Bone marrow (tissue), 2 donors: ENCODE data around the gene ZNF83.
"Not testable (repeated sequence)": the region's sequence is repeated elsewhere in the genome, so short reads cannot be mapped to it uniquely, and the experiment has no call there.

Experiments
- DNase-seq, 2 donors: peaks; one replicate each; lab custom pipeline; 2025; lab: John Stamatoyannopoulos, UW

The ZNF83 gene

DNA sequence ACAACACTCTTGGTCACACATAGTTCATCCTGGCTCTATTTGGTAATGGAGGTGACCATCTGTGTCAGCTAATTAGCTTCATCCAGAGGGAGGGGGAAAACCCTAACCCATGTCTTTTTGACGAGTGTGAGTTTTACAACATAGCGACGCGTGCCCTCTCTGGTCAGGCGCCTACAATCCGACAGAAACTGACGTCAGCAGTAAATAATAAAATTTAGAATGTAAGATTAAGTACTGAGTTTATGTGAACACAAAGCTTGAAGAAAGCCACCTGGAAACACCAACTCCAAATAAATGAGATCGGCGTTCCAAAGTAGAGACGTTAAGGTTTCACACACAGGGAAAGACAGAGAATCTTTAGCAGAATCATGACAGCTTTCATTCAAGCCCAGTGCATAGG, 1.8 kb upstream of the ZNF83 start:
- DNase-seq = no peak

- no peak for DNase-seq
Measured at GRCh38 chr19:52638601-52639000, 446 bp upstream of the ZNF83 start.

DNA sequence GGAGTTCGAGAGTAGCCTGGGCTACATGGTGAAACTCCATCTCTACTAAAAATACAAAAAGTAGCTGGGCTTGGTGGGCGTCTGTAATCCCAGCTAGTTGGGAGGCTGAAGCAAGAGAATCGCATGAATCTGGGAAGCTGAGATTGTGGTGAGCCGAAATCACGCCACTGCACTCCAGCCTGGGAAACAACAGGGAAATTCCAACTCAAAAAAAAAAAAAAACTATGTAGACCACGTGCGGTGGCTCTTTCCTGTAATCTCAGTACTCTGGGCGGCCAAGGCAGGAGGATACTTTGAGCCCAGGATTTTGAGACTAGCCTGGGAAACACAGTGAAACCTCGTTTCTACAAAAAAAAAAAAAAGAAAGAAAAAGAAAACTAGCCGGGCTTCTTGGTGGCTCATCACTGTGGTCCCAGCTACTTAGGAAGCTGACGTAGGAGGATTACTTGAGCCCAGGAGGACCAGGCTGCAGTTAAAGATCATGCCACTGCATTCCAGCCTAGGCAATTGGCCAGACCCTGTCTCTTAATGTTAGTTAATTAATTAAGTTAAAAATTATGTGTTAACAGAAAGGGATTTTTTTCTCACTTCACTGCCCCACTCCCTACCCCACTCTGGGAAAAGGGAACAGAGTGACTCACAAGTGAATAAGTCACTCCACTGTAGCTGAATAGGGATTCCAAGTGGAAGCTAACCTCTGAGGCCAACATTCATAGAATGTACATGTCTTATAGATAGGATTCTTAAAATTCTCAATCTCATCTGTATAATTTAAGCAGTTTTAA, 2.2 kb downstream of the ZNF83 start:
- DNase-seq = no peak

DNA sequence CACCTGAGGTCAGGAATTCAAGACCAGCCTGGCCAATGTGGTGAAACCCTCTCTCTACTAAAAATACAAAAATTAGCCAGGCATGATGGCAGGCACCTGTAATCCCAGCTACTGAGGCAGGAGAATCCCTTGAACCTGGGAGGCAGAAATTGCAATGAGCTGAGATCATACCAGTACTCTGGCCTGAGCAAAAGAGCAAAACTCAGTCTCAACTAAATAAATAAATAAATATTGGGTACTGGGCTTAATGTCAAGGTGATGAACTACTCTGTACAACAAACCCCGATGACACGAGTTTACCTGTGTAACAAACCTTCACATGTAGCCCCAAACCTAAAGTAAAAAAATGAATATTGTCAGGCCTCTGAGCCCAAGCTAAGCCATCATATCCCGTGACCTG, 10.7 kb downstream of the ZNF83 start:
- not testable (repeated sequence) for DNase-seq

DNA sequence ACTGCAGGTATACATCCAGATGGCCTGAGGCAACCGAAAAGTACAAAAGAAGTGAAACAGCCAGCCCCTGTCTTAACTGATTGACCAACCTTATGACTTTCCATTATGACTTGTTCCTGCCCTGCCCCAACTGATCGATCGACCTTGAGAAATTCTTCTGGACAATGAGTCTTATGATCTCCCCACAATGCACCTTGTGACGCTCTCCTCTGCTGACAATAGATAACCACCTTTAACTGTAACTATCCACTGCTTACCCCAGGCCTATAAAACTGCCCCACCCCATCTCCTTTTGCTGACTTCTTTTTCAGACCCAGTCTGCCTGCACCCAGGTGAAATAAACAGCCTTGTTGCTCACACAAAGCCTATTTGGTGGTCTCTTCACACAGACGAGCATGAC, 11.2 kb downstream of the ZNF83 start:
- DNase-seq = no peak

DNA sequence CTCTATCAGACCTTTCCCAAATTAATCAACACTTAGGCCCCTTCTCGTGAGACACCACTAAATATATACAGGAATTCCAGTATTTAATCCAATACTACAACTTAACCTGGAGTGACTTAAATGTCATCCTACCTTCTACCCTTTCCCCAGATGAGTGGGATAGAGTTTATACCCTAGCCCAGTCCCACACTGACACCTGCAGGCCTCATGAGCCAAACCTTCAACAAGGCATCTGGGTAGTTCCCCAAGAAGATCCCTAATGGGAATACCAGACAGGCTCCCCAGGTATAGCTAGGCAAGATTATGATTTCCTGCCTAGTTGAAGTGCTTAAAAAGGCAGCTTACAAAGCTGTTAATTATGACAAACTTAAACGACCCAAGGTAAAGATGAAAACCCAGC, 15.9 kb downstream of the ZNF83 start:
- no peak for DNase-seq

DNA sequence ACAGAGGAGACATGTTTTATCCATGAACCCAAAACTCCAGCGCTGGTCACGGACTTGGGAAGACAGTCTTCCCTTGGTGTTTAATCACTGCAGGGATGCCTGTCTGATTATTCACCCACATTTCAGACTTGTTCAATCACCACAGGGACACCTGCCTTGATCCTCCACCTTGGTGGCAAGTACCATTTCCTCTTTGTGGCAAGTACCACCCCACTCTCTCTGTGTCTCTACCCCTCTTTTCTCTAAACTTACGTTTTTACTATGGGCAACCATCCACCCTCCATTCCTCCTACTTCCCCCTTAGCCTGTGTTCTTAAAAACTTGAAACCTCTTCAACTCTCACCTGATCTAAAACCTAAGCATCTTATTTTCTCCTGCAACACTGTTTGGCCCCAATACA, 16.8 kb downstream of the ZNF83 start:
- no peak for DNase-seq

DNA sequence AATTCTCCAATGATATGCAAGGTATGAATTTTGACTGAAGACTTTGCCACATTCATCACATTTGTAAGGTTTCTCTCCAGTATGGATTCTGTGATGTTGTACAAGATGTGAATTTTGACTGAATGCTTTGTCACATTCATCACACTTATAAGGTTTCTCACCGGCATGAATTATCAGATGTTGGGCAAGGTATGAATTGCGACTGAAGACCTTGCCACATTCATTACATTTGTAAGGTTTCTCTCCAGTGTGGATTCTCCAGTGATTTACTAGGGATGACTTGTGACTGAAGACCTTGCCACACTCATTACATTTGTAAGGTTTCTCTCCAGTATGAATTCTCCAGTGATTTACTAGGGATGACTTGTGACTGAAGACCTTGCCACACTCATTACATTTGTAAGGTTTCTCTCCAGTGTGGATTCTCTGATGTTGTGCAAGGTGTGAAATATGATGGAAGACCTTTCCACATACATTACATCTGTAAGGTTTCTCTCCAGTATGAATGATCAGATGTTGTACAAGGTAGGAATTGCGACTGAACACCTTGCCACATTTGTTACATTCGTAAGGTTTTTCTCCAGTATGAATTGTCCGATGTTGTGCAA, 24.8 kb downstream of the ZNF83 start:
- DNase-seq = no peak

DNA sequence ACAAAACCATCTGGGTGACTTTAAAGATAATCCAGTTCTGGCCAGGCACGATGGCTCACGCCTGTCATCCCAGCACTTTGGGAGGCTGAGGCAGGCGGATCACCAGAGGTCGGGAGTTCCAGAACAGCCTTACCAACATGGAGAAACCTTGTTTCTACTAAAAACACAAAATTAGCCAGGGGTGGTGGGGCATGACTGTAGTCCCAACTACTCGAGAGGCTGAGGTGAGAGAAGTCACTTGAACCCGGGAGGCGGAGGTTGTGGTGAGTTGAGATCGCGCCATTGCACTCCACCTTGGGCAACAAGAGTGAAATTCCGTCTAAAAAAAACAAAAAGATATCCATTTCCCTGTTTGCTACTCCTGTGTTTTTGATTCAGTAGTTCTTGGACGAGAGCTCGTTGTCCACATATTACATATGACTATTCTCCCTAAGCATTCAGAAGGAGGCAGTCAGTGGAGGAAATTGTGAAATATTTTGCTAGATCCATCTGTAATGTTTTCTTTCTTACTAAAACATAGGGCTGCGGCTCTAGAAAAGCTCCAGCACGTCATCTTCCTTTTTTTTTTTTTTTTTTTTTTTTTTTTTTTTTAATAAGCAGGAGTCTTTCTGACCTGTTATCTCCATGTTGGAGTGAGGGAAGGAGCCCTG, 34.5 kb downstream of the ZNF83 start:
- no peak for DNase-seq

GRCh38 chr19:52602941-52603340, 35.2 kb downstream of the ZNF83 start:
- DNase-seq = no peak

GRCh38 chr19:52601974-52602366, 36.2 kb downstream of the ZNF83 start:
- peak in 1 of 2 donors; percentile 12 for DNase-seq

DNA sequence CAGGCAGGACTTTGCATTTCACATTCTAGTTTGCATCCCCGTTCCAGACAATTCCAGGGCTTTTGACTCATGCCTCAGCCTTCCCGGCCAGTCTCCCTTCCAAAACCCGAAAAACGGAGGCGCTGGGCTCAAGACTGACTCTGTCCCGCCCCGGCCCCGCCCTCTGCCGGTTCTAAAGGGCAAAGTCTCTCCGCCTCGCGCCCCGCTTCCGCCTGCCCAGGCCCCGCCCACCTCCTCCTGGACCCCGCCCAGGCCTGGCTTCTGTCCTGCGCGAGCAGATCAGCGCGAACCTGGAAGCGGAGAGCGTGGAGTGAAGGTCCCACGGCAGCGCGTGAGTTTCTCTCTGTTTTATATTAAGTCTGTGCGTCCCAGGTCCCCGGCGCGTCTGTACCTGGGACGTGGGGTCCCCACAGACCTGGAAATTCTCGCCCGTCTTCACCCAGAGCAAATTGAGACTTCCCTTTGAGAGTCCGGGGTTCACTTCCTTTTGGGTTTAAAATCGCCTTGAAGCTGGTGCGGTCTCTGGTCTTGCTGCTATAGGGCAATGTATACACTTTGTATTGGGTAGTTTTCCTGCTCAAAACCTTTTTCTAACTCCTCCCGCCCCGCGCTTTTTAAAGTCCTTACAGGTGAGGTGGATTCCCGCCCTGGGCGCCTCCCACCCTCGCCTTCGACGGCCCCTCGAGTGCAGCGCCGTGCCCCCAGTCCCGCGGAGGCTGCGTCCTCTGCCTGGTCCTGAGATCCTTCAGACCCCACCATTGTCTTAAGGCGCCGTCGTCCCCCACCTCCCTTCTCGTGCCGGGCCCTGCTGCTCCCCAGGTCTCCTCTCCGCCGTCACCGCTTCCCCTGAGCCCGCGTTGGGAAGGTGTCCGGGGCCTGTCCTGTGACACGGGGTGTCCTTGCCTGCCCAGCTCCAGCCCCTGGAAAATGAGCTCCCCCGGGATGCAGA, 36.9 kb downstream of the ZNF83 start:
- peak; percentile 72 to 75 for DNase-seq

- no peak for DNase-seq
Measured at GRCh38 chr19:52600639-52601024, 37.5 kb downstream of the ZNF83 start.

- no peak for DNase-seq
Measured at GRCh38 chr19:52599241-52599640, 38.9 kb downstream of the ZNF83 start.

- DNase-seq = not testable (repeated sequence)
Measured at GRCh38 chr19:52593441-52593840, 44.7 kb downstream of the ZNF83 start.

DNA sequence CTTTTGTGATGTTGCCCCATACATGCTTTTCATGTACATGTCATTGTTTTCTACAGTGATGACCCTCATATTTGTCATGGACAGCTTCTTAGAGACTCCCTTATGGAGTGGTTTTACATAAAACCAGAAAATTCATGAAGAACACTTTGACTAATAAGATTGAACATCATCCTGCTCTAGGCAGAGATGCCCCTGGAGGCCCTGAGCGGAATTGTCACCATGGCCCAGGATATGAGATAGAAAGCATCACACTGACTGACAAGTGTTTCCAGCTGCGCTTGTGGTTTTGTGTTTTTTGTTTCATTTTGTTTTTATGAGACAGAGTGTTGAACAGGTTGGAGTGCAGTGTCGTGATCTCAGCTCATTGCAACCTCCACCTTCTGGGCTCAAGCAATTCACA, 45.9 kb downstream of the ZNF83 start:
- DNase-seq = no peak

DNA sequence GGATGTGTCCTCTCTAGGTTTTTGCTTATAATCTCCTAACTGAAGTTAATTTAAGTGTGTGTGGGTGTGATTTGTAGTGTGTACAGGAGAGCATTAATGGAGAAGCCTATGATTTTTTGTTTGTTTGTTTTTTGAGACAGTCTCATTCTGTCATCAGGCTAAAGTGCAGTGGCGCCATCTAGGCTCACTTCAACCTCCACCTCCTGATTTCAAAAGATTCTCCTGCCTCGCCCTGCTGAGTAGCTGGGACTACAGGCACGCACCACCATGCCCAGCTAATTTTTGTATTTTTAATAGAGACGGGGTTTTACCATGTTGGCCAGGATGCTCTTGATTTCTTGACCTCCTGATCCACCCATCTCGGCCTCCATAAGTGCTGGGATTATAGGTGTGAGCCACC, 47.4 kb downstream of the ZNF83 start:
- no peak for DNase-seq

DNA sequence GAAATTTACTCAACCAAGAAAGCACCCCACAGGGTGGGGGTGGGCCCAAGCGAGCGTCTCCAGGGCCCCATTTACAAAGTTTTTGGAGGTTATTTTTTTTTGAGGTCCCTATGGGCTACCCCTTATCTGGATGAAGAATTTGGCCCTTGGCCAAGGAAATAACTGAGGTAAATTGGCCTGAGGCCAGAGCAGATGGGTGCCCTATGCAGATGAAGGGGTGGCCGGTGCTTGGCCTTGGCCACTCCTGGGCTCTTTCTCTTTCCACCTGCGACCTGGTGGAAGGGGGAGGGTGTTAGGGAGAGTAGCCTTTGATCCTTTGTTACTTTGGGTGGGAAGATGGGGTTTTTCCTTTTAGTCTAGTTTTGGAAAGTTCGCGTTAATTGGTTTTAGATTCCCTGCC, 52.6 kb downstream of the ZNF83 start:
- DNase-seq = no peak

DNA sequence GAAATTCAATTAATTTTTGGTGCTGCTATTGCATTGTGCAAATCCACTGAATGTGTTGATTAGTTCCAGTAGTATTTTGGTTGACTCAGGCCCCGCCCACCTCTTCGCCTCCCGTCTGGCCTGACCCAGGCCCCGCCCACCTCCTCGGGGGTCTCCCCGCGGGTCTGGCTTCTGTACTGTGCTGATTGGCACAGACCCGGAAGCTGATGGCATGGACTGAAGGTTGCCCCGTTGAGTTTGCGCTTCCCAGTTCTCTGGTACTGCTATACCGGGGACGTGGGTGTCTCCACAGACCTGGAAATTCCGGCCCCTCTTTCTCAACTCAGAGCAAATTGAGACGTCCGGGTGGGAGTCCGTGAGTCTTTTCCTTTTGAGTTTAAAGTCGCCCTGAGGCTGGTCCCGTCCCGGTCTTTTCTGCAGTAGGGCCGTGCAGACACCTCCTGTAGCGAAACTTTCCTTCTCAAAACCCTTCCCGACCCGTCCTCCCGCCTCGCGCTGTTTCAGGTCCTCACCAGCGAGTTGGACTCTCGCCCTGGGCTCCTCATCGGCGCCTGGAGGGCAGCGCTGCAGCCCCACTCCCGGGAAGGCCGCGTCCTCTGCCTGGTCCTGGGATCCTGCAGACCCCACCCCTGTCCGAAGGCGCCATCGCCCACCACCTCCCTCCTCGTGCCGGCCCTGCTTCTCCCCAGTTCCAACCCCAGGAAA, 53.3 kb downstream of the ZNF83 start:
- DNase-seq = no peak

GRCh38 chr19:52570000-52570861, 67.9 kb downstream of the ZNF83 start, which contains the start of gene ZNF701:
TSS of gene ZNF701 (plus strand) at chr19:52570287. CDS start at chr19:52574148, 3,861 bp downstream.
- DNase-seq = peak; percentile 87 to 89

GRCh38 chr19:52569638-52569999, 68.5 kb downstream of the ZNF83 start:
- DNase-seq = not testable (repeated sequence)
